GM19463 (cell line): ENCODE data around the gene BHLHE40.

Experiments
- ATAC-seq: cut with Tn5 transposase; IDR thresholded peaks from one replicate; pipeline ENCODE4 v1.9.1; 2021; ENCODE audit warnings: mild to moderate bottlenecking, moderate library complexity; ENCODE audit not compliant: unreplicated experiment

BHLHE40 gene

GRCh38 chr3:4979428-4980228, at the start of gene BHLHE40:
TSS of gene BHLHE40 (plus strand) at chr3:4979437. CDS start at chr3:4979719, 282 bp downstream.
- peak; percentile 1 for ATAC-seq

- no peak for ATAC-seq
These were observed 48.7 kb upstream of the BHLHE40 start for GRCh38 chr3:4930501-4930900.

GRCh38 chr3:4934050-4934449, 45.2 kb upstream of the BHLHE40 start:
- no peak for ATAC-seq

GRCh38 chr3:4935347-4935746, 43.9 kb upstream of the BHLHE40 start:
- peak; percentile 60 for ATAC-seq

- no peak for ATAC-seq
These were observed 42.1 kb upstream of the BHLHE40 start for GRCh38 chr3:4936982-4937614.

GRCh38 chr3:4938281-4938982, 40.8 kb upstream of the BHLHE40 start:
- ATAC-seq = no peak

- ATAC-seq = no peak
These were observed 40.0 kb upstream of the BHLHE40 start for GRCh38 chr3:4939276-4939675.

GRCh38 chr3:4940985-4941384, 38.3 kb upstream of the BHLHE40 start:
- no peak for ATAC-seq

GRCh38 chr3:4943549-4943948, 35.7 kb upstream of the BHLHE40 start:
- ATAC-seq = no peak

- ATAC-seq = no peak
These were observed 33.9 kb upstream of the BHLHE40 start for GRCh38 chr3:4945324-4945723.

GRCh38 chr3:4947028-4947427, 32.2 kb upstream of the BHLHE40 start:
- no peak for ATAC-seq

- no peak for ATAC-seq
These were observed 30.8 kb upstream of the BHLHE40 start for GRCh38 chr3:4948395-4948794.

GRCh38 chr3:4949004-4949403, 30.2 kb upstream of the BHLHE40 start:
- ATAC-seq = no peak

- ATAC-seq = no peak
These were observed 29.6 kb upstream of the BHLHE40 start for GRCh38 chr3:4949659-4950058.

- ATAC-seq = no peak
These were observed 28.9 kb upstream of the BHLHE40 start for GRCh38 chr3:4950351-4950784.

- ATAC-seq = no peak
These were observed 28.3 kb upstream of the BHLHE40 start for GRCh38 chr3:4950948-4951347.

- ATAC-seq = no peak
These were observed 26.1 kb upstream of the BHLHE40 start for GRCh38 chr3:4953119-4953518.

GRCh38 chr3:4954256-4955000, 24.8 kb upstream of the BHLHE40 start:
- no peak for ATAC-seq

- no peak for ATAC-seq
These were observed 23.1 kb upstream of the BHLHE40 start for GRCh38 chr3:4956099-4956498.

- ATAC-seq = no peak
These were observed 22.5 kb upstream of the BHLHE40 start for GRCh38 chr3:4956738-4957137.

- no peak for ATAC-seq
These were observed 21.3 kb upstream of the BHLHE40 start for GRCh38 chr3:4957978-4958377.
